ENCODE results near the gene ELMO2.

ELMO2 gene

GRCh38 chr20:46419882-46420281 lies 13.5 kb upstream of the ELMO2 start:
- Histone ChIP-seq H3K9me3 (no peaks in the 10 kb centered on the region), H3K27me3 (ENCODE audit: low read depth) (peaks cover 18% of the 10 kb centered on the region), H3K4me1 (no peaks in the 10 kb centered on the region), H3K4me3 (no peak overlapping the region), H3K36me3 (replicated peaks) (no peaks in the 10 kb centered on the region)
- DNase-seq (ENCODE audit: low spot score in 2 of 2), result no peak
- in situ Hi-C loops (cut with MboI; ENCODE audit: low sequenced_read_pairs), result no loop called here

- H3K4me1 ChIP-seq, result no peaks in the 10 kb centered on the region
- H3K27me3 ChIP-seq (ENCODE audit: low read depth), result peaks cover 20% of the 10 kb centered on the region
- no peak for DNase-seq (ENCODE audit: low spot score in 2 of 2)
- in situ Hi-C loops (cut with MboI; ENCODE audit: low sequenced_read_pairs), result no loop called here
- H3K4me3 ChIP-seq, result no peak overlapping the region
- H3K9me3 ChIP-seq, result no peaks in the 10 kb centered on the region
- no peaks in the 10 kb centered on the region for H3K36me3 ChIP-seq (replicated peaks)
Observed at GRCh38 chr20:46416839-46417238, 10.4 kb upstream of the ELMO2 start.

DNA sequence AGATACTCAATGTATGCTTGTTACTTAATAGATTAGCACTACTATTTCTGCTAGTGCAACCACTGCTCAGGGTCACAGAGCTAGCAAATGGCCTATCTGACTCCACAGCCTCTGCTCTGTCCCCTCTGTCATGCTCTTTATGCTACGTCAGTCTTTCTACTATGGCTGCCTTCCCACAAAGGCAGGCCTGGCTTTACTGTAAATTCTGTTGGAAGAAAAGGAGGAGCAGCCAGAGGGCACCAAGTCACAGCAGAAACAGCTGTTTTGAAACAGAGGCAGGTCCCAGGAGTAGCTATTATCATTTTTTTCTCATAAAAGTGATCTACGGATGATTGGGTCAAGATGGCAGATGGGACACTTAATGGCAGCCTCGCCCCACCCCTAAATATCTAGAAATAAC lies 10.0 kb upstream of the ELMO2 start:
- Histone ChIP-seq H3K4me1 (no peaks in the 10 kb centered on the region), H3K9me3 (no peaks in the 10 kb centered on the region), H3K27me3 (ENCODE audit: low read depth) (peaks cover 20% of the 10 kb centered on the region), H3K36me3 (replicated peaks) (no peaks in the 10 kb centered on the region), H3K4me3 (no peak overlapping the region)
- DNase-seq (ENCODE audit: low spot score in 2 of 2), result no peak
- in situ Hi-C loops (cut with MboI; ENCODE audit: low sequenced_read_pairs), result no loop called here

- Histone ChIP-seq H3K36me3 (replicated peaks) (no peaks in the 10 kb centered on the region), H3K4me3 (no peak overlapping the region), H3K9me3 (no peaks in the 10 kb centered on the region), H3K4me1 (no peaks in the 10 kb centered on the region), H3K27me3 (ENCODE audit: low read depth) (peaks cover 20% of the 10 kb centered on the region)
- DNase-seq (ENCODE audit: low spot score in 2 of 2), result no peak
- in situ Hi-C loops (cut with MboI; ENCODE audit: low sequenced_read_pairs), result no loop called here
Observed at GRCh38 chr20:46415773-46416172, 9.4 kb upstream of the ELMO2 start.

DNA sequence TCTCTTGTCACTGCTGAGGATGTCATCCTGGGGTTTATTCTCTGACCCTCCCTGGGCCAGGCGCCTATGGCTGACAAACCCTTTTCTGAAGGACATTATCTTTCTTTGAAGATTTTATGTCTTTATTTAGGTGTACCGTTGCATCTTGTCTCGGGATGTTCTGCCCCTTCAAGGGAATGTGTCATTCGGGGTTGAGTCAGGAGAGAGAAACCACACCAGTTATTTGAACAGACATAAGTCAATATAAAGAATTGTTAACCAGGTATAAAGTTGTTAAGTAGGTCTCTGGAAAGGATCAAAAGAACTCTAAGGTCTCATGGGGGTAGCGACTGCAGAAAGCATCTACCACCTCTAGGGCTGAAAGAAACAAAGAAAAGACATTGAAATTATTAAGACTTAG lies 8.2 kb upstream of the ELMO2 start:
- in situ Hi-C loops (cut with MboI; ENCODE audit: low sequenced_read_pairs), result no loop called here
- Histone ChIP-seq H3K27me3 (ENCODE audit: low read depth) (peaks cover 19% of the 10 kb centered on the region), H3K36me3 (replicated peaks) (no peaks in the 10 kb centered on the region), H3K4me1 (no peaks in the 10 kb centered on the region), H3K9me3 (no peaks in the 10 kb centered on the region), H3K4me3 (no peak overlapping the region)
- no peak for DNase-seq (ENCODE audit: low spot score in 2 of 2)

DNA sequence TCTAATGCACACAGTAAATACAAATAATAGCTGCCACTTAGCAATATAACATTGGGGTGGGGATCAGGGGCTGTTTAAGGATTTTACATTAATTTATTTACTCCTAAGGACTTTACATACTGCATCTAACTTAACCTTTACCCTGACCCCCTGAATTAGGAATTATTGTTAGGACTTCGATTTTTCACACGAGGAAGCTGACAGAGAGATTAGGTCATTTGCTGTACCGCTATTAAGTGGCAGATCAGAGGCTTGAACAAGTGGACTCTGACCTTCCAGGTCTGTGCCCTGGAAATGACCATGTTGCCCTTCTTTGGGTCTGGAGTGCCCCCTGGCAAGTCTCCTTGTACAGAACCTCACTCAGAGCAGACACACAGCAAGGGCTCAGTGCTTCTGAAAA lies 5.2 kb upstream of the ELMO2 start:
- H3K9me3 ChIP-seq, result no peaks in the 10 kb centered on the region
- no peak for DNase-seq (ENCODE audit: low spot score in 2 of 2)
- H3K36me3 ChIP-seq (replicated peaks), result no peaks in the 10 kb centered on the region
- H3K4me3 ChIP-seq, result no peak overlapping the region
- no peaks in the 10 kb centered on the region for H3K4me1 ChIP-seq
- peaks cover 3% of the 10 kb centered on the region for H3K27me3 ChIP-seq (ENCODE audit: low read depth)
- in situ Hi-C loops (cut with MboI; ENCODE audit: low sequenced_read_pairs), result no loop called here

- Histone ChIP-seq H3K27me3 (ENCODE audit: low read depth) (no peaks in the 10 kb centered on the region), H3K36me3 (replicated peaks) (no peaks in the 10 kb centered on the region), H3K4me3 (no peak overlapping the region), H3K4me1 (peaks cover 5% of the 10 kb centered on the region), H3K9me3 (no peaks in the 10 kb centered on the region)
- in situ Hi-C loops (cut with MboI; ENCODE audit: low sequenced_read_pairs), result no loop called here
- DNase-seq (ENCODE audit: low spot score in 2 of 2), result no peak
Observed at GRCh38 chr20:46408281-46408731, 1.9 kb upstream of the ELMO2 start.

- no peak overlapping the region for H3K4me3 ChIP-seq
- peaks cover 5% of the 10 kb centered on the region for H3K4me1 ChIP-seq
- no peaks in the 10 kb centered on the region for H3K36me3 ChIP-seq (replicated peaks)
- H3K27me3 ChIP-seq (ENCODE audit: low read depth), result no peaks in the 10 kb centered on the region
- in situ Hi-C loops (cut with MboI; ENCODE audit: low sequenced_read_pairs), result no loop called here
- H3K9me3 ChIP-seq, result no peaks in the 10 kb centered on the region
- DNase-seq (ENCODE audit: low spot score in 2 of 2), result no peak
Observed at GRCh38 chr20:46407671-46407996, 1.2 kb upstream of the ELMO2 start.

DNA sequence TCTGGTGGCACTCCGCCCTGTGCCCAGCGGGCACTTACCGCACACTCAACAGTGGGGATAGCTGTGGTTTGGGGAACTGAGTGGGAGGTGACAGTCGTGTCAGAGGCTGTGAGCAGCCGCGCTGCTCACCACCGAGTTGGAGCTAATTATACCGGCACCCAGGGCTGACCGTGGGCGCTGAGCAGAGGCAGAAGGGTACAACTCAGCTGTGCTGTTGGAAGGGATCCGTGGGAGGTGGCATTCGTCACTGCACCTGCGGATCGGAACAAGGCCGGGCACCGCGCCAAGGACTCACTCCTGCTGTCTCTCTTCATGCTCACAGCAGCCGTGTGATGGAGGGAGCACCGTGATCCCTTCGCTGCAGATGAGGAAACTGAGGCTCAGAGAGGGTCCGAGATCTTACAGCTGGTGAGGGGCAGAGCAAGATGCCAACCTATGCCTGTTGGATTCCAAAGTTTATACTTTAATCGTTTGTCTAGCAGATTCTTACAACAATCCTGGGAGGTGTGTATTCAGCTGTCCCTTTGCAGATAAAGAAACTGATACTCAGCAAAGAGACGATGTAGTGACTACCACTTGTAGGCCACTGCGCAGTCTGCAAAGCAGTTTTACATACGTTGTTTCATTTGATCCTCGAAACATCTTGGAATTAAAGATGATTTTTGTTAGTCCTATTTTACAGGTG lies 713 bp upstream of the ELMO2 start:
- Histone ChIP-seq H3K4me3 (peak overlapping the region; percentile 80), H3K27me3 (ENCODE audit: low read depth) (no peaks in the 10 kb centered on the region), H3K9me3 (no peaks in the 10 kb centered on the region), H3K4me1 (peaks cover 5% of the 10 kb centered on the region), H3K36me3 (replicated peaks) (no peaks in the 10 kb centered on the region)
- in situ Hi-C loops (cut with MboI; ENCODE audit: low sequenced_read_pairs), result no loop called here
- peak in 1 of 2 experiments; percentile 46 for DNase-seq (ENCODE audit: low spot score in 2 of 2)

GRCh38 chr20:46402331-46402811 lies 4.0 kb downstream of the ELMO2 start:
- Histone ChIP-seq H3K4me1 (peaks cover 10% of the 10 kb centered on the region), H3K4me3 (no peak overlapping the region), H3K9me3 (no peaks in the 10 kb centered on the region), H3K27me3 (ENCODE audit: low read depth) (no peaks in the 10 kb centered on the region), H3K36me3 (replicated peaks) (peaks cover 6% of the 10 kb centered on the region)
- in situ Hi-C loops (cut with MboI; ENCODE audit: low sequenced_read_pairs), result no loop called here
- DNase-seq (ENCODE audit: low spot score in 2 of 2), result no peak

DNA sequence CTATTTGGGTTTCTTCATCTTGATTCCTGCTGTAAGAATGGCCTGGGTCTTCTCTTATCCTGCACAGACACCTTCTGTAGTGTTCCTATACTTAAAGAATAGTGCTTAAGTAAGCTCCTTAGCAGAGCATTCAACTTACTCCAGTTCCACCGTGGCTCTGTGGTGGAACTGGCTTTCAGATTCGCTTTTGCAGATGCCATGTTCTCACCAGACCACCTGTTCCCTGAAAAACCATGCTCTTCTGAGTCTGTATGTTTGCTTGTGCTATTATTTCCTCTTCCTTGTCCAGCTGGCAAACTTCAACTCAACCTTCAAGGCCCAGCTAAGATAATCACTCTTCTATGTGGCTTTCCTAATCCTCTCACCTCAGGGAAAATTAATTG lies 4.9 kb downstream of the ELMO2 start:
- Histone ChIP-seq H3K4me1 (peaks cover 10% of the 10 kb centered on the region), H3K27me3 (ENCODE audit: low read depth) (no peaks in the 10 kb centered on the region), H3K9me3 (no peaks in the 10 kb centered on the region), H3K36me3 (replicated peaks) (peaks cover 10% of the 10 kb centered on the region), H3K4me3 (no peak overlapping the region)
- DNase-seq (ENCODE audit: low spot score in 2 of 2), result no peak
- in situ Hi-C loops (cut with MboI; ENCODE audit: low sequenced_read_pairs), result no loop called here

DNA sequence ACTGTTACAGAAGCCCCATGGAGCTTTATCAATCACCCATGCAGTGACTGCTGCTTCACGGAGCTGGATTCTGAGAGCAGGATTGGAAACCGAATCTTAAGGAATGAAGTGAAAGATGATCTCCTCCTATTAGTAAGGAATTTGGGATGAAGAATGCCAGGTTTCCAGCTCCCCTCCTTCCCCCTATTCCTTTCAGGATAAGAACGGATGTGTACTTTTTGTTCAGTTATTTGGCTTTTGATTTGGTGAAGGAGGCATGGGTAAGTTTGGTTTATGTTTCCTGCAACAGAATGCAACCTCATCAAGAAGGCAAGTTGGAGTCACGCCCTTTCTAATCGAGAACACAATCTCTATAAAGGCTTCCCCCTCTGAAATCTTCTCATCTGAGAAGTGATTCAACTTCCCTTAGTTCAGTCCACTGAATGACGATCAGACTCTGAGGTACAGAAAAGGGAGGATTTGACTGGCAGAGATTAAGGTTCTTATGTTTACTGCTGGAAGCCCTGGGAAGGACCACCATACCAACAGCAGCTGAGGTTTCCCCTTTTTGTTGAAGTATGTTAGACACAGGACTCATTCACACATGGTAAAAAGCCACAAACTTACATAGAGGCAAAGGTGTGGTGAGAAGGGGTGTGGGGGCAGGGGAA lies 5.5 kb downstream of the ELMO2 start:
- in situ Hi-C loops (cut with MboI; ENCODE audit: low sequenced_read_pairs), result no loop called here
- Histone ChIP-seq H3K4me1 (peaks cover 10% of the 10 kb centered on the region), H3K4me3 (no peak overlapping the region), H3K9me3 (no peaks in the 10 kb centered on the region), H3K27me3 (ENCODE audit: low read depth) (no peaks in the 10 kb centered on the region), H3K36me3 (replicated peaks) (peaks cover 14% of the 10 kb centered on the region)
- DNase-seq (ENCODE audit: low spot score in 2 of 2), result no peak

DNA sequence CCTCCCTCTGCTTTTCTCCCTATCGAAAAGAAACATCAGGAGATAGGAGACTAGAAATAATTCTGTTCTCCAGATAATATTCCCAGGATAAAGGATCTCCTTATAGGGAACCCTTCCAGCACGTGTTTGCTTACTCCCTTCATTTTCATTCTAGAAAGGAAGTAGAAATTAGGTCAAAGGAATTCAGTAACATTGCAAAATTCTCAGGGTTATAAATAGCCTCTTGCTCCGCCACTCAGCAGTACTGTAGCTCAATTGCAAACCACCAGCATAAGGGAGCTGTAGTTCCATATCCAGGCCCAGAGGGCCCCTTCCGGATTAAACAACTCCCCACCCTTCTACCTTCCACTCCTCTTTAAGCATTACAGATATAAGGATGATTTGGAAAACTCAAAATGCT lies 6.2 kb downstream of the ELMO2 start:
- Histone ChIP-seq H3K36me3 (replicated peaks) (peaks cover 14% of the 10 kb centered on the region), H3K4me1 (peaks cover 8% of the 10 kb centered on the region), H3K27me3 (ENCODE audit: low read depth) (no peaks in the 10 kb centered on the region), H3K9me3 (no peaks in the 10 kb centered on the region), H3K4me3 (no peak overlapping the region)
- DNase-seq (ENCODE audit: low spot score in 2 of 2), result no peak
- in situ Hi-C loops (cut with MboI; ENCODE audit: low sequenced_read_pairs), result no loop called here

GRCh38 chr20:46399401-46399800 lies 7.0 kb downstream of the ELMO2 start:
- in situ Hi-C loops (cut with MboI; ENCODE audit: low sequenced_read_pairs), result no loop called here
- peaks cover 4% of the 10 kb centered on the region for H3K4me1 ChIP-seq
- DNase-seq (ENCODE audit: low spot score in 2 of 2), result no peak
- H3K36me3 ChIP-seq (replicated peaks), result peaks cover 15% of the 10 kb centered on the region
- H3K27me3 ChIP-seq (ENCODE audit: low read depth), result no peaks in the 10 kb centered on the region
- no peak overlapping the region for H3K4me3 ChIP-seq
- no peaks in the 10 kb centered on the region for H3K9me3 ChIP-seq

All from HAP-1 (cell line).